GM21723 (cell line): ENCODE results near the gene ZBTB42.
A peak's percentile ranks its signal among the peaks of the same experiment; 100 is the strongest.

Experiments
- ATAC-seq: cut with Tn5 transposase; IDR thresholded peaks from one replicate; pipeline ENCODE4 v1.9.1; 2021; ENCODE audit warnings: mild to moderate bottlenecking, moderate library complexity; ENCODE audit not compliant: unreplicated experiment

The ZBTB42 gene

GRCh38 chr14:104782086-104782807 lies 18.7 kb upstream of the ZBTB42 start:
- ATAC-seq, result no peak

GRCh38 chr14:104782808-104783139 lies 18.1 kb upstream of the ZBTB42 start:
- no peak for ATAC-seq

DNA sequence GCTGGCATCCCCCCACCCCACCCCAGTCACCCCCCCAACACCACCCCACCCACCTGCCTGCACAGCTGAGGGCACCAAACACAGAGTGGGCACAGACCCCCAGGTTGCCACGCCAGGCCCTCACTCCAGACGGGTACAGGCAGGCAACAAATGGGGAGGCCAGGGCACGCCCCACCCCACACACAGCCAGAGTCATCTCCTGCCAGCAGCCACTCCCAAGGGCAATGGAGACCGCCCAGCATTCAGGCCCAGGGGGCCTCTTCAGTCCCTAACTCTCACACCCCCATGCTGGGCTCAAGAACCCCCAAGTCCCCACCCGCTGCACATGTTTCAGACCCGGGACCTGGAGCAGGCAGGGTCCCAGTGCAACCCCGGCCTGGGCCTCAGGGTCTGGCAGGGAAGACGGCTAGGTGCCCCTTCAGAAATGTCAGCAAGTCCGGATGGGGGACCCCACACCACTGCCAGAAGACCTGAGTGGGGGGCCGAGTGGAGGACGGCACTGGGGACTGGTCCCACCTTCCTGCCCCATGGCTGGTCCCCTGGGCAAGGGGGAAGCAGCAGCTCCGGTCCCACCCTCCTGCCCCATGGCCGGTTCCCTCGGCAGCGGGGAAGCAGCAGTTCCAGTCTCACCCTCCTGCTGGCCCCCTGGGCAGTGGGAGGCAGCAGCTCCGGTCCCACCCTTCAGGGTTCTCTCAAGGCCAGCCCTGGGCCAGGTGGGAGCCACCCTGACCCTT lies 17.2 kb upstream of the ZBTB42 start:
- no peak for ATAC-seq

DNA sequence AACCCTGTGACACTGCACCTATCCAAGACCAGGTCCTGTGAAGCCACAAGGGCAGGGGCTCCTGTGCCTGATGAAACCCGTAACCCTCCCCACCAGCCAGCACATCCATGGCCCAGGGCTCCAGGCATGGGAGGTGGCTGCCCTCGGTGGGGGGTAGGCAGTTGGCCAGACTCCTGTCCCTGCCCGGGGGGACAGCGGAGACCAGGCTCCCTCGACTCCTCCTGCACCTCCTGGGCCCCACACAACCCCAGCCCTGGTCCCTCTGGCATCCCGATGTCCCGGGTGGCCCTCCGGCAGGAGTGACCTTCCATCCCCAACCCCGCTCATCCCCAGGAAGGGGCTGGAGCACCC lies 16.7 kb upstream of the ZBTB42 start:
- ATAC-seq, result no peak

- ATAC-seq, result no peak
Measured at GRCh38 chr14:104784846-104785707, 15.8 kb upstream of the ZBTB42 start.

DNA sequence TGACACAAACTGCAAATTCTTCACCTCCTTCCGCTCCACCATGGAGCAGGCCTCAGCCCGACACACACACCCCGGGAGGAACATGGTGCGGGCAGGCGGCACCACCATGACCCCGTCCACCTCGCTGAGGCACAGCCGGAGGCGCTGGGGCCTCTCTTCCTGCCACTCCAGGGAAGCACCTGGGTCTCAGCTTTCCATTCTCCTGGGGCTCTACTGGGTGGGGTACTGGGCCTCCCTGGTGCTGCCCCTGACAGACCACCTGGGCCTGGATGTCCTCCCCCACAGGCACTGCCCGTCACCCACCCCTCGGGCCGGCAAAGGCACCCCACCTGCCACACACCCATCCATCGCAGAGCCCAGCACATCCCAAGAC lies 15.2 kb upstream of the ZBTB42 start:
- ATAC-seq, result no peak

- no peak for ATAC-seq
Measured at GRCh38 chr14:104786091-104786586, 14.8 kb upstream of the ZBTB42 start.

DNA sequence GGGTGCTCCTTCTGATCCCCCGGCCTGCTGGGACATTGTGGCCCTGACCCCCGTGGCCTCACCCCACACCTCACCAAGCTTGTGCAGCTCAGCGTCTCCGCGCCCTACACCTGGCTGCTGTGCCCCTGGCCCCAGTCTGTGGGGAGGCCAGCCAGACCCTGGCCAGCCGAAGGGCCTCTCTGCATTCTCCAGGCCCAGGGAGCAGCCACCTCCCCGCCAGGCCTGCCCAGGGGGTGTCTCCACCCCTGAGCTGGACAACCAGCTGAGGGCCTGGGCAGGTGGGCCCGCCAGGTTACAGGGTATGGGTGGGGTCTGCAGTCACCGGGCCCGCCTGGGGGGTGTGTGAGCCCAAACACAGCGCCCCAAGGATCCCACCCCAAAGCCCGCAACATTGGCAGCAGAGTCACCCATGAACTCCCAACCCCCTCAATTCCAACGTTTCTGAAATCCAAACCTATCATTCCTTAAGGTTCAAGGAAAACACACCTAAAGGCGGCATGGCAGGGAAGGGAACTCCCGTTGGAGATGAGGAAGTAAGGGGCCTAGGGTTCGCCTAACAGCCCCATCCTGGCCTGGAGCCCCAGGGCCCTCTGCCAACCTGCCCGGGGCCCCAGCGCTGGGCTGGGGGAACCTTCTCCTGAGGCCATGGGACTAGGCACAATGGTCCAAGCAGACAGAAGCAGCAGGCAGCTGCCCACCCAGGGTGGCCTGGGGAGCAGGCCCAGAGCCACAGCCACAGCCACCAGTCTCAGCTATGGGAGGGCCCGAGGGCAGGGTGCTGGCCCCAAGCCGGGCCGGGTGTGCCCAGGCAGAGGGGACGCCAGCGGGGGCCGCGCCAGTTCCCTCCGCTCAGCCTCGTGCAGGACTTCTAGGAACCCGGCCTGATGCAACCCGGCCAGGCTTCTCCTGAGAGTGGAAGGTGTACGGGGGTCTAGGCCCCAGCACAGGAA lies 13.9 kb upstream of the ZBTB42 start:
- no peak for ATAC-seq

DNA sequence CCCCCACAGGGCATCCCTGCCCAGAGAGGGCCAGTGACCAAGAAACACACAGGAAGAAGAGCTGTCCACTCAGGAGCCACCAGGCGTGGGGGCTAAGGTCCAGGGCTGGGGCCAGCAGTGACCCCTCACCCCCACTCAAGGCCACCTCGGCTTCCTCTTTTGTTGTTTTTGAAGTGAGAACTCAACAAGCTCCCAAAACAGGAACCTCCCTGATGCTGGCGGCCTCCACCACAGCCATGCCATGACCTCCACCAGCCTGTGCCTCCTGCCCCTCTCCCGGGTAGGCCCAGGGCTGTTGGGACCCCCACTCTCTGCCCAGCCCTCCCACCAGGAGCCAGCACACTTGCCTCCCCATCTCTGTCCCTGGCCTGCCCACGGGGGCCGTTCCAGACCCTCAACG lies 13.2 kb upstream of the ZBTB42 start:
- no peak for ATAC-seq

GRCh38 chr14:104788161-104788818 lies 12.6 kb upstream of the ZBTB42 start:
- no peak for ATAC-seq

DNA sequence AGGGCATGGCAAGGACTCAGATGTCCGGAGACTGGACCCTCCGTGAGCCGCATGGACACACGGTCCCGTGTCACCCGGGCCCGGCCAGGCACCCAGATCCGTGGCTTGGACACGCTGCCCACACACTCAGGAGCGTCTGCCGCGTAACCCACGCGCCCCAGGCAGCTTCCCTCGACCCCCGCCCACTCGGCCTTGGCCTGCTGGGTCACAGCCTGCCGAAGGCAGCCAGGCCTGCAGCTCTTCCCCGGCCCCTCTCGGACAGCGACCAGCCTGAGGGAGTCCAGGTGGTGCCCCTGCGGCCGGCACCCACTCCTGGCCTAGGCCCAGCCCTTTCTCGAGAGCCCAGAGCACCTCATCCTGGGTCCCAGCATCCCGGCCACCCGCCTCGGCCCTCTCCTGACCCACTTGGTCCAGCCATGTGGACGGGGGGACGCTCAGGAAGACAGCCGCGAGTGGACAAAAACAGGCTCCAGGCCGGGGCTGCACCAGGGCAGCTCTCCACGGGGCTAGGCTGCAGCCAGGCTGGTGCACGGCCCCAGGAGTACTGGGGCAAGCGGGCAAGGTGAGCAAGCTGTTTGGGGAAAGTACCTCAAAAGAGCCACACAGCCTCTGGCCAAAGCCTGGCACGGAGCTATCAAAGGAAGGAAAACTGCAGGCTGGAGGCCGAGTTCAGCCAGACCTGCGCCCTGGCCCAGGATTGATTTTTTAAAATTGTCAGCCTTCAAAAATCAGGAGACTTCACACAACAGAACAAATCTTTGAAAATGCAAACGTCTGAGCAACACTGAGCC lies 11.8 kb upstream of the ZBTB42 start:
- ATAC-seq, result no peak

DNA sequence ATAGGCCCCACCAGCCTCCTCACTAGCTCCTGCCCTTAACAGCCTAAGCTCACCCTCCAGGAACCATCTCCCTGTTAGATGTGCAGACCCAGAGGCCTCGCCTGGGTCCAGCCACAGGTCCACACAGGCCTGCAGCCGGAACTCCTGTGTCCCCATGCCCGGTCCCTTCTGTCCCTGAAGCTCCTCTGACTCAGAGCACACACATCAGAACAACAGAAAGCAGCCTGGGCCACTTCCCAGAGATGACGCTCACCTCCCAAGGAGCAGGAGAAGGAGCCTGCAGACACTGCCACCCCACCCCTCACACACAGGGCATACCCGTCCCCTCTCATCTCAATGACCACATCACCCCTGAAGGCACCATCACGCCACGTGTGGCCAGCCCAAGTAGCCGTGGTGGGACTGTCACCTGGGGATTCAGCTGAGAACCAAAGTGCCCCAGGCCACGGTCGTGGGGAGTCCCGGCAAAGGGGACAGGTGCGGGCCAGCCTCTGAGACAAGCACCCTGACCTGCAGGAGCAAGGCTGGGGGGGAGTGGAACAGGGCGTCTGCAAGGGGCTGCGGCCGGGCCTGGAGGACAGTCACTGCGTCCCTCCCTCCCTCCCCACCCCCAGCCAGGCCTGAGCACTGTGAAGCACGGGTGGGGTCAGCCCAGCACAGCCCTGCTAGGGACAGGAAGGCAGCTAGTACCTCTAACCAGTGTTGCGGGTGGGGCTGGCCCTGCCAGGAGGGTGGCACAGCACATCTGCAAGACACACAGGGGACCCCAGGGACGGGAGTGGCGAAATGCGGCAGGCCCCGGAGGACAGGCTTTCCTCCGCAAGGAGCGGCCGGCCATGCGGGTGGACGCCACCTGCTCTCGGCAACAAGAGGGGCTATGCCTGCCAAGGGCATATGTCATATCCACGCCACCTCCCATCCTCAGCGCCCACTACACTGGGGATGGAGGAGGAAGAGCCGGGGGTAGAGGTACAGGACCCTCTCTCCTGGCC lies 10.9 kb upstream of the ZBTB42 start:
- no peak for ATAC-seq

DNA sequence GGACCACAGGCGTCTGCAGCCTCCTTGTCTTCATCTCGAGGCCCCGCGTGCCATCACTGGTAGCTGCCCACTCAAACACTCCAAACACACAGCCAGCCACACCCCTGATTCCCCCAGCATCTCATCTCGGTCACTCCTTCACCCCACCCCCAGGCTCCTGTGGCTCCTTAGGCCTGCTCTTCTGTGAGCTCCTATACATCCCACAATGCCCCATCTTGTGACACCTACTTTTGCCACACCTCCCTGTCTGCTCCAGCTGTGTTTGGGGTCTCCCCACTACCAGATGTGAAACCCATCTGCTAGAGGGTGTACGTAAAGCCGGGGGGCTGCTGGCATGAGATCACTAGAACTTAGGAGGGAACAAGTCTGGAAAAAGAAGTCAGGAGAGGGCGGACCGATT lies 9.5 kb upstream of the ZBTB42 start:
- ATAC-seq, result no peak

DNA sequence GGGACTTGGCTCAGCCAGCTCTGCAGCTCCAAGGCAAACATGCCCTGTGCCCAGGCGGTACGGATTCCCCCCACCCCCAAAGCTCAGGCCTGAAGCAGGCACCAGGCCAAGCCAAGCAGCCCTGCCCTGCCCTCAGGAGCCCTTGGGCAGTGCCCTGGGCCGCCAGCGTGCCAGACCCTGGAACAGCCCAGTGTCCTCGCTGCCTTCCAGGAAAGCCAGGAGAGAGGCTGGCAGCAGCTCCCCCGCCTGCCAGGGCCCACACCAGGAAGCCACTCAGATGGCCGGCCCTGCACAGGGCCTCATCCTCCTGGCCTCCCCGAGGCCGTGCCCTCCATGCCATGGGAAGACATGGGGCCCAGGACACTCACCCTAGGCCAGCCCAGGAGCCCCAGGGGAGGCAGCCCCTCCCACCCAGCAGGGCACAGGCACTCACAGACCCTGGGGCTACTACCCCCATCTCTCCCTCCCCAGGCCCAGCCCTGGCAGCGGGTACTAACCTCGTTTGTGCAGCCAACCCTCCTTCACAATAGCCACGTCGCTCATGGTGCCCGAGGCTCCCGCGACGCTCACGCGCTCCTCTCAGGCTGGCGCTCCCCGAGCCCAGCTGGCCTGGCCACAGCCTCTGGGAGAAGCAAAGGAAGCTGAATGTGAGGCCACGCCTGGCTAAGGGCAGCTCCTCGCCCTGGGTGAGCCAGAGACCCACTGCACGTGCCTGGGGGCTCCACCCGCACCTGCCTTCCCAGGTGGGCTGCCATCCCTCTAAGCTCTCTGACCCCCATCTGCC lies 8.6 kb upstream of the ZBTB42 start:
- no peak for ATAC-seq

DNA sequence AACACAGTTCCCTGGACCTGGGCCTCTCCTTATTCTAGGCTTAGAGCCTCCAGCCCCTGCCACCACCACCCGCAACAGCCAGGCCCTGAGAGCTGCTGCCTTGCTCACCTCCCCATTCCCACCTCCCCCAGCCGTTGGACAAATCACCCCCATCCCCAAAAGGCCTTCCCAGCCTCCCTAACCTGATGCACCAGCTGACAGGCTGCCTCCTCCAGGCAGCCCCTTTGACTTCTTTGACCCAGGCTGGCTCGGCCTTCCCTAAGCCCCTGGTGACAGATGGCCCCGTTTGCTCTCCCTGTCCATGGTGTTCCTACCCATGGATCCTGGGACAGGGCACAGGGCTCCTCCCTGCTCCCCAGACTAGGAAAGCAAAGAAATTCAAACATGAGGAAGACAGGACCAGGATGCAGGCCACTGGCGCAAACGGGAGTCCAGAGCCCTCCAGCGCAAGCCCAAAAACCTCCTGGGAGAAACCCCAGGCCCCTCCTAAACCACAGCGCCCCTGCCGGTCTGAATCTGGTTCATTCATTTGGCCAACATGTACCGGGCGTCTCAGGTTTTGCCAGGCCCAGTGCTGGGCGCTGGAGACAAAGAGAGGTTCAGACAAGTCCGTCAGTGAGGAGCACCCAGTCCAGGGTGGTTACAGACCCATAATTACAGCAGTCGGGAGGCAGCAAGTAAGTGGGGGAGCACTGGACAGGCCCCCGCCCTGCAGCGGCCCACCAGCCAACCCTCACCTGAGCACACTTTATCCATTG lies 7.8 kb upstream of the ZBTB42 start:
- ATAC-seq, result no peak

- no peak for ATAC-seq
Measured at GRCh38 chr14:104793703-104793959, 7.3 kb upstream of the ZBTB42 start.

DNA sequence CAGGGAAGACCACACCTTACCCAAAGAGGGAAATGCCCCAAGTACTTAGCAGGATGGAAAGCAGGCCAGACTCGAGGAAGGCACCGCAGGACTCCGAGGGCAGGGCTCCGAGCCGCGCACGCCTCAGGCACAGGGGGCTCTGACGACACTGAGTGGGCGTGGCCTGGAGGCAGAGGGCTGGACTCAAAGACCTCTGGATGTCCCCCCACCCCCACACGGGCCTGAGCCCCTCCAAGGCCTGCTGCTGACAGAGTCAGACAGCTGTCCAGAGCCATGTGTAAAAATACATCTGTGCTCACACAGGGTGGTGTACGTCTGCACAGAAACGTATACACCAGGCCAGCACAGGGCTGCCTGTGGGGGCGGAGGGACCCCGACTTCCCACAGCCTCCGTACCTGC lies 6.8 kb upstream of the ZBTB42 start:
- peak; percentile 26 for ATAC-seq
